Body of pancreas (tissue), 4 donors: ENCODE measurements around the gene ARHGEF19. TPM values are rescaled to one million over a fixed set of nuclear protein-coding genes. Genes with fewer than 3 reads are reported as not detected.

Source experiments
- ATAC-seq: fragments of 150-250 bp; one replicate; pipeline ENCODE4 v1.9.1; 2016
- DNase-seq, 4 donors: peaks; one replicate each; pipeline ENCODE4 v3.0.0-alpha.2; 2019
- H3K27ac ChIP-seq, 4 donors: fragments of 200-600 bp; sonication (generic); 1 replicate in 3 of 4; 2 replicates in 1 of 4; pipeline versions ENCODE4 v1.5.1 to v1.6.1; 2016 to 2019; ENCODE audit warnings: mild to moderate bottlenecking in 1 of 4, mixed read lengths in 1 of 4, moderate library complexity in 1 of 4
- H3K27me3 ChIP-seq, 2 donors: fragments of 200-600 bp; sonication (generic); one replicate each; pipeline ENCODE4 v1.6.0; 2016; ENCODE audit warnings: mild to moderate bottlenecking in 1 of 2
- H3K36me3 ChIP-seq, 2 donors: fragments of 200-600 bp; sonication (generic); replicated peaks in 1 of 2; 2 replicates each; pipeline ENCODE4 v1.5.1; 2016; ENCODE audit warnings: low read depth in 2 of 2; ENCODE audit not compliant: insufficient read depth in 1 of 2
- H3K4me1 ChIP-seq: fragments of 200-600 bp; sonication (generic); one replicate; pipeline ENCODE4 v1.6.0; 2016
- H3K4me3 ChIP-seq, 2 donors: fragments of 200-600 bp; sonication (generic); 1 replicate in 1 of 2; 2 replicates in 1 of 2; pipeline ENCODE4 v1.5.1; 2016 to 2019
- H3K9me3 ChIP-seq, 3 donors: fragments of 200-600 bp; sonication (generic); 1 replicate in 2 of 3; 2 replicates in 1 of 3; pipeline ENCODE4 v1.5.1; 2016
- CTCF ChIP-seq, 7 experiments: fragments of 450-650 bp in 4 of 7; fragments of 200-600 bp in 3 of 7; sonication (generic) in 3 of 7; IDR thresholded peaks; one replicate each; pipeline ENCODE4 v1.5.1; 2016 to 2019; ENCODE audit warnings: antibody characterized with exemption in 7 of 7
- POLR2A ChIP-seq, 3 donors: fragments of 450-650 bp; IDR thresholded peaks; one replicate each; pipeline ENCODE4 v1.6.1; 2016; ENCODE audit warnings: antibody characterized with exemption in 3 of 3, mild to moderate bottlenecking in 2 of 3
- WGBS, 2 donors: methylation state at CpG; one replicate each; pipeline ENCODE4 v1.1.5; 2017; 5-methylcytosine and 5-hydroxymethylcytosine counted together
- intact Hi-C: fragments of 100-400 bp; cut with DNase I; formaldehyde crosslinking; loops from one replicate; pipeline ENCODE4 v1.15.1; 2023
- total RNA-seq, 2 donors: library from RNA; depleted of rRNA; stranded (reverse); fragments of >200 nt; gene quantifications; one replicate each; pipeline ENCODE4 v1.1.0, GENCODE V29; 2016

The ARHGEF19 gene
- total RNA-seq, 2 donors from 2014 or later = 15.3 to 31.3 TPM

GRCh38 chr1:16151995-16152384, 60.5 kb downstream of the ARHGEF19 start:
- no peaks in the 10 kb centered on the region for H3K9me3 ChIP-seq
- TF ChIP-seq POLR2A (IDR thresholded peaks at IDR 0.05) = no peak
- no peak for TF ChIP-seq CTCF (IDR thresholded peaks at IDR 0.05)
- H3K4me1 ChIP-seq = peaks cover 72% of the 10 kb centered on the region
- DNase-seq = no peak
- no peak overlapping the region for H3K4me3 ChIP-seq
- ATAC-seq = no peak
- intact Hi-C loops = no loop called here
- H3K27ac ChIP-seq = peak overlapping the region; percentile 18 to 94 (median 92)
- 85% methylated on average over 1 to 4 of the region's 4 CpGs for WGBS, 2 donors
- no peaks in the 10 kb centered on the region for H3K27me3 ChIP-seq
- peaks cover 0 to 3% of the 10 kb centered on the region in 2 donors for H3K36me3 ChIP-seq

DNA sequence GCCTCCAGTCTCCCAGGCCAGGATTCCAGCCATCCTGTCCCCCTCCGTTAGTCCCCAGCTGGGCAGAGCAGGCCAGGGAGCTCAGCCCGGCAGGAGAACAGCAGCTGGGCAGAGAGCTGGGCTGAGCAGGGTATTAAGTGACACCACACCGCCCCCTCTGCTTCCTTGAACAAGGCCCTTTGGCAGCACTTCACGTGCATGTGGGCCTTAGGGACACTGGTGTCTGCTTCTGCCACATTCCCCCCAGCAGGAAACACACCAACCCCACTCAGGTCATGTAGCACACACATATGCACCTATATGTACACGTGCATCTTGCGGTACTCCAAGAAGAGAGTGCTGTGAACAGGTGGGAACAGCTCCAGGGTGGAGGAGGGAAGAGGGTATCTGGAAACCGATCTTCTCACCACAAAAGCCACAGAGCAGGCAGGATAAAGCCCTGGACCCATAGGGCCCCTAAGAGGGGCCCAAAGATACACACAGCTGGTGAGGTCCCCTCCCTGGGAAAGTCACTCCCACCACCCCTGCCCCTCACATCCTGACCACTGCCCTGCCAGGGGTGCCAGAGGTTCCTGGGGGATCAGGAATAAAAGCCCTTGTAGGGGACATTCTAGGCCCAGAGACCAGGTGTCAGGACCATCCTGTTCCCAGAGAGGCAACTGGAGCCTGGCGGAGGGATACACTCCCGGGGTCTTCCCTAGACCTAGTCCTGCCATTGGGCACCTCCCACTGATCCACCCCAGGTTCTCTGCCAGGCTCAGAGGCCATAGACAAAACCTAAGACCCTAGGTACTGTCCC, 61.1 kb downstream of the ARHGEF19 start:
- intact Hi-C loops = no loop called here
- Histone ChIP-seq H3K9me3 (no peaks in the 10 kb centered on the region), H3K27me3 (no peaks in the 10 kb centered on the region), H3K4me3 (no peak overlapping the region), H3K4me1 (peaks cover 74% of the 10 kb centered on the region), H3K36me3 (peaks cover 0 to 3% of the 10 kb centered on the region in 2 donors), H3K27ac (peak overlapping the region in 3 of 4 donors; percentile 91 to 94 (median 93))
- no peak for DNase-seq
- 56 to 70% methylated on average over 5 to 9 of the region's 9 CpGs for WGBS, 2 donors
- TF ChIP-seq POLR2A (IDR thresholded peaks at IDR 0.05) (no peak), CTCF (IDR thresholded peaks at IDR 0.05) (no peak)
- ATAC-seq = no peak

DNA sequence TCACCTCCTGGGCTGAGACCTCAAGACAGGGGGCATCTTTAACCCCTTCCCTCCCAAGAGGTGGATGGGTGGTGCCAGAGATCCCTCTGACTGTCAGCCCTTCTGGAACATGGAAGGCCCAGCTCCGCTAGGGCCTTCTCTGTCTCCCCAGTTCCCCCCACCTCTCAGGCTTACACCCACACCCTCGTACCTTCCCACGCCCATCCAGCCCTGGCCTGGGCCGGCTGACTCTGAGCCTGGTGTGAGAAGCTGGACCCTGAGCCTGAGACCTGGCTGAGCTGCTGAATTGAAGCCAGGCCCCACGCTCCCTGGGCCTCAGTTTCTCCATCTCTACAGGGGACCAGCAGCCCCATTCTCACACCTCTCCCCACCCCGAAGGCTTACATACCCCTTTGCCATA, 61.9 kb downstream of the ARHGEF19 start:
- WGBS, 2 donors = 77 to 91% methylated on average over 3 to 6 of the region's 6 CpGs
- no peak for TF ChIP-seq CTCF (IDR thresholded peaks at IDR 0.05)
- TF ChIP-seq POLR2A (IDR thresholded peaks at IDR 0.05) = no peak
- peaks cover 76% of the 10 kb centered on the region for H3K4me1 ChIP-seq
- DNase-seq (no peak), ATAC-seq (no peak)
- H3K27me3 ChIP-seq = no peaks in the 10 kb centered on the region
- peak overlapping the region in 2 of 4 donors; percentile 91 to 94 for H3K27ac ChIP-seq
- no peaks in the 10 kb centered on the region for H3K9me3 ChIP-seq
- intact Hi-C loops = no loop called here
- no peak overlapping the region for H3K4me3 ChIP-seq
- peaks cover 0 to 3% of the 10 kb centered on the region in 2 donors for H3K36me3 ChIP-seq

DNA sequence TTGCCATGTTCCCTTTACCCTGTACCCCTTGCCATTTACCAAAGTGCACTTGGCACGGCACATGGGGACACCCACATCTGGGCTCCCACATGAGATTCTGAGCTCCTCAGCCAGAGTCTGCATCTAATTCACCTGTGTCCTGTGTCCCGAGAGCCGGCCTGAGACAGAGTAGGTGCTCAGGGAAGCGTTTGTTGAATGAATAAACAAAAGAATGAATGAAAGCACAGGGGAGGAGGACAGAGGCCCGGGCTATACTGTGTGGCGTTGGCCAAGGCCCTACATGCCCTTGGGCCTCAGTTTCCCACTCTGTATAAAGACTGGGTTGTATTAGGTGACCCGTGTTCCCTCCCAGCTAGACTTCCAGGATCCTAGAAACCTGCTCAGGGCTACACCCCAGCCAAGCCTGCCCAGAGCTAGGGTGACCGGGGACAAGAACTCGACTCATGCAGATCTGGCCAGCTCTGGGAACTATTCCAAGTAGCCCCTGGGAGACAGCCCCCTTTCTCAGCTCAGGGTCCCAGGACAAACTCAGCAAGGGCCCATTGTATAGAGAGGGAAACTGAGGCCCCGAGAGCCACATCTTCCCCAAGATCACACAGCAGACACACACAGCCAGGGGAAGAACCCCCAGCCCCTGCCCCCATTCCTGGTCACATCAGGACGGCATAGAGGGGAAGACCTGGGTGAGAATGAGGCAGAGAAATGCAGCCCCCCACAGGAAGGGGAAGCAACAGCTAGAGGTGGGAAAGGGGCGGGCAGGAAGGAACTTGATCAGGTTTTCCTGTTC, 62.6 kb downstream of the ARHGEF19 start:
- Histone ChIP-seq H3K36me3 (peaks cover 0 to 3% of the 10 kb centered on the region in 2 donors), H3K4me3 (no peak overlapping the region), H3K4me1 (peaks cover 76% of the 10 kb centered on the region), H3K27me3 (no peaks in the 10 kb centered on the region), H3K9me3 (no peaks in the 10 kb centered on the region), H3K27ac (peak overlapping the region in 2 of 4 donors; percentile 91 to 94)
- DNase-seq (no peak), ATAC-seq (no peak)
- intact Hi-C loops = no loop called here
- 83% methylated on average over 9 to 12 of the region's 12 CpGs for WGBS, 2 donors
- TF ChIP-seq POLR2A (IDR thresholded peaks at IDR 0.05) = no peak
- TF ChIP-seq CTCF (IDR thresholded peaks at IDR 0.05) = no peak
